Mesendoderm (in vitro differentiated cells): Measurements from ENCODE around the gene SLC16A7. TPM values are rescaled to one million over a fixed set of nuclear protein-coding genes. Genes with fewer than 3 reads are reported as not detected.

Source experiments
- DNase-seq: peaks from one replicate; pipeline ENCODE4 v3.0.0; 2013
- H2AK5ac ChIP-seq: 2 replicates; pipeline ENCODE4 v1.6.1; 2013; ENCODE audit warnings: low read length, inconsistent platforms
- H2BK120ac ChIP-seq: 2 replicates; pipeline ENCODE4 v1.6.1; 2013; ENCODE audit warnings: low read depth, mild to moderate bottlenecking, low read length, moderate library complexity, mixed read lengths
- H2BK15ac ChIP-seq: replicated peaks from 2 replicates; pipeline ENCODE4 v1.6.1; 2013; ENCODE audit warnings: low read depth, mild to moderate bottlenecking, moderate library complexity
- H2BK5ac ChIP-seq: 2 replicates; pipeline ENCODE4 v1.6.1; 2013; ENCODE audit warnings: low read length, inconsistent platforms
- H3K18ac ChIP-seq: 2 replicates; pipeline ENCODE4 v1.6.1; 2013; ENCODE audit warnings: mild to moderate bottlenecking, low read length, mixed read lengths
- H3K23ac ChIP-seq: one replicate; pipeline ENCODE4 v1.6.1; 2013; ENCODE audit warnings: low read length
- H3K27ac ChIP-seq: 2 replicates; pipeline ENCODE4 v1.5.1; 2013; ENCODE audit warnings: low read depth, mild to moderate bottlenecking, inconsistent platforms, low read length, moderate library complexity
- H3K27me3 ChIP-seq: 2 replicates; pipeline ENCODE4 v1.6.1; 2013; ENCODE audit warnings: low read length, control low read depth, mild to moderate bottlenecking, inconsistent platforms; ENCODE audit not compliant: insufficient read depth, poor library complexity
- H3K36me3 ChIP-seq: 2 replicates; pipeline ENCODE4 v1.6.1; 2013; ENCODE audit warnings: low read length, inconsistent platforms; ENCODE audit not compliant: control insufficient read depth, insufficient read depth
- H3K4ac ChIP-seq: one replicate; pipeline ENCODE4 v1.6.1; 2013; ENCODE audit warnings: low read depth, mild to moderate bottlenecking, low read length, moderate library complexity
- H3K4me1 ChIP-seq: 2 replicates; pipeline ENCODE4 v1.6.1; 2013; ENCODE audit warnings: low read depth, low read length, inconsistent platforms; ENCODE audit not compliant: control insufficient read depth
- H3K4me2 ChIP-seq: 2 replicates; pipeline ENCODE4 v1.6.1; 2013; ENCODE audit warnings: low read length
- H3K4me3 ChIP-seq: 2 replicates; pipeline ENCODE4 v1.5.1; 2013; ENCODE audit warnings: mild to moderate bottlenecking, low read length
- H3K56ac ChIP-seq: one replicate; pipeline ENCODE4 v1.6.1; 2013; ENCODE audit warnings: low read length
- H3K79me1 ChIP-seq: 2 replicates; pipeline ENCODE4 v1.6.1; 2013; ENCODE audit warnings: low read length, inconsistent platforms
- H3K79me2 ChIP-seq: 2 replicates; pipeline ENCODE4 v1.6.1; 2013; ENCODE audit warnings: mild to moderate bottlenecking, low read length; ENCODE audit not compliant: control insufficient read depth, insufficient read depth
- H3K9ac ChIP-seq: 2 replicates; pipeline ENCODE4 v1.6.1; 2013; ENCODE audit warnings: low read length, inconsistent platforms
- H4K5ac ChIP-seq: one replicate; pipeline ENCODE4 v1.6.1; 2013; ENCODE audit warnings: low read length
- H4K8ac ChIP-seq: one replicate; pipeline ENCODE4 v1.6.1; 2013; ENCODE audit warnings: low read depth, mild to moderate bottlenecking, control low read depth, low read length, moderate library complexity
- WGBS: extraction: QIAGEN DNeasy Blood & Tissue Kit; methylation state at CpG from one replicate; pipeline ENCODE4 v1.1.7; 2013; ENCODE audit warnings: low lambda C conversion rate, missing lambda C conversion rate; ENCODE audit not compliant: insufficient coverage; ENCODE audit errors: extremely low coverage; 5-methylcytosine and 5-hydroxymethylcytosine counted together
- polyA plus RNA-seq, 2 experiments: library from polyadenylated mRNA; stranded (reverse); fragments of 200-250 nt; gene quantifications; one replicate each; pipeline ENCODE4 v1.2.3, GENCODE V29; 2013

Gene SLC16A7, protein sequence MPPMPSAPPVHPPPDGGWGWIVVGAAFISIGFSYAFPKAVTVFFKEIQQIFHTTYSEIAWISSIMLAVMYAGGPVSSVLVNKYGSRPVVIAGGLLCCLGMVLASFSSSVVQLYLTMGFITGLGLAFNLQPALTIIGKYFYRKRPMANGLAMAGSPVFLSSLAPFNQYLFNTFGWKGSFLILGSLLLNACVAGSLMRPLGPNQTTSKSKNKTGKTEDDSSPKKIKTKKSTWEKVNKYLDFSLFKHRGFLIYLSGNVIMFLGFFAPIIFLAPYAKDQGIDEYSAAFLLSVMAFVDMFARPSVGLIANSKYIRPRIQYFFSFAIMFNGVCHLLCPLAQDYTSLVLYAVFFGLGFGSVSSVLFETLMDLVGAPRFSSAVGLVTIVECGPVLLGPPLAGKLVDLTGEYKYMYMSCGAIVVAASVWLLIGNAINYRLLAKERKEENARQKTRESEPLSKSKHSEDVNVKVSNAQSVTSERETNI
- 2.0 TPM for polyA plus RNA-seq (2013, experiment 1 of 2)
- 2.3 TPM for polyA plus RNA-seq (2013, experiment 2 of 2)

DNA sequence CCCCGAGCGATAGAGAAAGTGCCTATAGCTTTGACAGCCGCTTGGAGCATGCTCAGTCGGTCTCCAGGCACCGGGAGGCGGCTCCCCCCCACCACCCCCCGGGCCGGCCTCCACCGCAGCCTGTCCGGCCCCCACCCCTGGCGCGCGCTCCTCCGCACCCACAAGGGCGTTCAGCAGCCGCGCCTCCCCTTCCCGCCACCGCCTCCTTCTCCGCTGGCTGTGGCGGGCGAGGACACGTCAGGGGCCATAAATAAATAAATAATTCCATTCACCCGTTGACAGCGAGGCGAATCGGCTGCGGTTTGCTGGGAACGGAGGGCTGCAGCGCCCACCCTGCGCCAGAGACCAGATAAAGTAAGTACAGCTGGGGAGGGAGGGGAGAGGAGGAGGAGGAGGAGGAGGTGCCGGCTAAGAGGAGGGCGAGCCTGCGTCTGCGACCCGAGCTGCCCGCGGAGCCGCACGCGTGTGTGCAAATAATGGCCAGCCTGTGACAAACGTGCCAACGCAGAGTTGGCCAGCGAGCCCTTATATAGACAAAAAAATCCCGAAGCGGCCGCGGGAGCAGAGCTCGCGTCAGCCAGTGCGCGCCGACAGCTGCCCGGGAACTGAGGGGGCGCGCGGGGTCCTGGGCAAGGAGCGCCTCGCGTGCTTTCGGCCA lies at the start of gene SLC16A7:
Gene SLC16A7, plus strand, starts transcription at position 147 of the 658 bp plus-strand sequence. CDS start 108,773 bp downstream, outside the sequence.
- Histone ChIP-seq H3K23ac (no peak within 1 kb of the TSS), H3K4me3 (peak within 1 kb of the TSS; percentile 56), H3K56ac (peak within 1 kb of the TSS; percentile 81), H3K4me2 (peak within 1 kb of the TSS; percentile 97), H3K18ac (no peak within 1 kb of the TSS), H2BK120ac (no peak within 1 kb of the TSS), H2BK5ac (no peak within 1 kb of the TSS), H3K79me2 (no peaks in the 10 kb centered on the region), H3K4ac (no peak within 1 kb of the TSS), H4K5ac (no peak within 1 kb of the TSS), H3K79me1 (no peaks in the 10 kb centered on the region), H4K8ac (no peak within 1 kb of the TSS), H3K9ac (peak within 1 kb of the TSS; percentile 54), H3K27ac (no peak within 1 kb of the TSS), H2BK15ac (no peak within 1 kb of the TSS), H3K36me3 (no peaks in the 10 kb centered on the region), H2AK5ac (no peak within 1 kb of the TSS), H3K27me3 (no peaks in the 10 kb centered on the region), H3K4me1 (no peaks in the 10 kb centered on the region)
- peak; percentile 87 for DNase-seq
- WGBS, result no CpG with 5 or more reads among the region's 61 CpGs

DNA sequence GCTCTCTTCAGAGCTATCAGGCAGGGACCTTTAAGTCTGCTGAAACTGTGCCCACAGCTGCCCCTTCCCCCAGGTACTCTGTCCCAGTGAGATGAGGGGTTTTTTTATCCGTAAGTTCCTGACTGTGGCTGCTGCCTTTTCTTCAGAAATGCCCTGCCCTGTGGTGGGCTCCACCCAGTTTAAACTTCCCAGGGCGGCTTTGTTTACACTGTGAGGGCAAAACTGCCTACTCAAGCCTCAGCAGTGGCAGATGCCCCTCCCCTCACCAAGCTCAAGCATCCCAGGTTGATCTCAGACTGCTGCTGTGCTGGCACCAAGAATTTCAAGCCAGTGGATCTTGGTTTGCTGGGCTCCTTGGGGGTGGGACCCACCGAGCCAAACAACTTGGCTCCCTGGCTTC lies 46.9 kb upstream of the SLC16A7 start:
- no peak overlapping the region for H2AK5ac ChIP-seq
- H3K23ac ChIP-seq, result no peak overlapping the region
- no peaks in the 10 kb centered on the region for H3K36me3 ChIP-seq
- H3K9ac ChIP-seq, result no peak overlapping the region
- H3K4me1 ChIP-seq, result no peaks in the 10 kb centered on the region
- DNase-seq, result no peak
- WGBS, result no CpG with 5 or more reads among the region's 3 CpGs
- no peak overlapping the region for H3K18ac ChIP-seq
- no peak overlapping the region for H3K4ac ChIP-seq
- H3K4me3 ChIP-seq, result no peak overlapping the region
- H3K4me2 ChIP-seq, result no peak overlapping the region
- no peak overlapping the region for H2BK5ac ChIP-seq
- H4K5ac ChIP-seq, result no peak overlapping the region
- H2BK120ac ChIP-seq, result no peak overlapping the region
- no peak overlapping the region for H3K27ac ChIP-seq
- H3K79me1 ChIP-seq, result no peaks in the 10 kb centered on the region
- H4K8ac ChIP-seq, result no peak overlapping the region
- no peaks in the 10 kb centered on the region for H3K27me3 ChIP-seq
- no peak overlapping the region for H2BK15ac ChIP-seq
- no peak overlapping the region for H3K56ac ChIP-seq
- no peaks in the 10 kb centered on the region for H3K79me2 ChIP-seq

DNA sequence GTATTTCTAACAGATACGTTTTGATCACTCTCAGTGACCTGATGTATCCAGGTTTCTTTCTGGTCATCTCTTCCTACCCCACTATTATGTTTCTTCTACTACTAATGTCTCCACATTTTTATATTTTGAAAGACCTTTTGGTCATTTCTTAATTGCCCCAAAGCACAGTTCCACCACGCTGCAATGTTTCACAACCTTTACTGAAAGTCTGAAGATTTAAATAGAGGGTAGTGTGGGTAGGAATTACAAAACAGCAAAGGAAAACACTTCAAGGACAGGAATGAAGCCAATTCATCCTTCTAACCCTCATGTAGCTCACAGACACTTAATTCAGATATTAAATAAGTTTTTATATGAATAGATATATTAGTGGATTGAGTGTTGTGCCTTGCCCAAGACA lies 36.1 kb upstream of the SLC16A7 start:
- DNase-seq, result no peak
- no peak overlapping the region for H3K4me3 ChIP-seq
- no peak overlapping the region for H3K56ac ChIP-seq
- no peak overlapping the region for H3K18ac ChIP-seq
- no peak overlapping the region for H3K27ac ChIP-seq
- no peak overlapping the region for H4K5ac ChIP-seq
- no peak overlapping the region for H2BK15ac ChIP-seq
- no peaks in the 10 kb centered on the region for H3K36me3 ChIP-seq
- no CpG with 5 or more reads among the region's 2 CpGs for WGBS
- H2AK5ac ChIP-seq, result no peak overlapping the region
- no peak overlapping the region for H3K4me2 ChIP-seq
- no peak overlapping the region for H2BK120ac ChIP-seq
- H3K79me2 ChIP-seq, result no peaks in the 10 kb centered on the region
- H3K79me1 ChIP-seq, result no peaks in the 10 kb centered on the region
- H2BK5ac ChIP-seq, result no peak overlapping the region
- H3K4me1 ChIP-seq, result no peaks in the 10 kb centered on the region
- H4K8ac ChIP-seq, result no peak overlapping the region
- no peak overlapping the region for H3K9ac ChIP-seq
- no peak overlapping the region for H3K23ac ChIP-seq
- H3K27me3 ChIP-seq, result no peaks in the 10 kb centered on the region
- no peak overlapping the region for H3K4ac ChIP-seq

DNA sequence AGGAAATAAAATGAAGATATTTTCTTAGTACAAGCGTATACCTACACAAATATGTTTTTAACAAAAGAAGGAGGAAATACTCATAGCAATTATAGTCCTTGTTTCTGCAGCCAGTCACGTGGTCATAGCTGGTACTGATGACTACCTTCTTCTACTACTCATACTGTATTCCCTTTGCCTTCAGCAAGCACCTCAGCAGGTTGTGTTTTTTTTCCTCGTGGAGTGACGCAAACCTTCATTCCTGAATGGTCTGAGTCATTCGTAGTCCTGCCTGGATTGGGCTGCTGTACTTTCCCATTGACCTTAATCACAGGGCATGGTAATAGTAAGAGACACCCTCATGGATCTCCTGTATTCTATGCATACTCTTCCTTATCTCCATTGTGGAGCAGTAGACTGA lies 25.7 kb upstream of the SLC16A7 start:
- Histone ChIP-seq H3K27ac (no peak overlapping the region), H2AK5ac (no peak overlapping the region), H3K56ac (no peak overlapping the region), H2BK15ac (no peak overlapping the region), H3K27me3 (no peaks in the 10 kb centered on the region), H3K4me1 (no peaks in the 10 kb centered on the region), H3K9ac (no peak overlapping the region), H3K4me3 (no peak overlapping the region), H4K5ac (no peak overlapping the region), H2BK120ac (no peak overlapping the region), H3K4me2 (no peak overlapping the region), H3K18ac (no peak overlapping the region), H3K23ac (no peak overlapping the region), H3K36me3 (no peaks in the 10 kb centered on the region), H3K4ac (no peak overlapping the region), H2BK5ac (no peak overlapping the region), H3K79me2 (no peaks in the 10 kb centered on the region), H3K79me1 (no peaks in the 10 kb centered on the region), H4K8ac (no peak overlapping the region)
- no CpG with 5 or more reads among the region's 5 CpGs for WGBS
- DNase-seq, result peak; percentile 10

DNA sequence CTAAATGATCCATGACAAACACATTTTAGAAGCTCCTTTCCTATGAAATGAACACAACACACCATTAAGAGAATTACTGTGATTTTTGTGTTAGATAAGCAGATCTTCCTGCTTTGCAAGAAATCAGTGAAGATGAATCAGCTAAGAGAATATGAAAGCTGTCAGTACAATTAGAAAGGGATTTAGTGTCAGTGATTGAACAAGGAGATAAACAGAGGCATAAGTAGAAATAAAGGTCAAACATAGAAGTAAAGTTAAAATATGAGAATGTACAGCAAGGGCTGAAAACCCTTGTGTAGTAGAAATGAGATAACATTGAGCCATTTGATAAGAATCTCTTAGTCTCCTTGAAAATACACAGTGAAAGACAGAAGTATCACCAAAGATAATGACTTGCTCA lies 21.4 kb upstream of the SLC16A7 start:
- no peak overlapping the region for H2BK5ac ChIP-seq
- H3K4me3 ChIP-seq, result no peak overlapping the region
- no peaks in the 10 kb centered on the region for H3K27me3 ChIP-seq
- no peak overlapping the region for H3K9ac ChIP-seq
- no peak overlapping the region for H3K23ac ChIP-seq
- no peak overlapping the region for H3K56ac ChIP-seq
- H3K18ac ChIP-seq, result no peak overlapping the region
- H2AK5ac ChIP-seq, result no peak overlapping the region
- no peak overlapping the region for H3K27ac ChIP-seq
- no peaks in the 10 kb centered on the region for H3K4me1 ChIP-seq
- no peaks in the 10 kb centered on the region for H3K36me3 ChIP-seq
- H3K4me2 ChIP-seq, result no peak overlapping the region
- no peak for DNase-seq
- no peak overlapping the region for H4K8ac ChIP-seq
- no peaks in the 10 kb centered on the region for H3K79me1 ChIP-seq
- no peak overlapping the region for H3K4ac ChIP-seq
- no peak overlapping the region for H2BK15ac ChIP-seq
- no peaks in the 10 kb centered on the region for H3K79me2 ChIP-seq
- no peak overlapping the region for H4K5ac ChIP-seq
- no peak overlapping the region for H2BK120ac ChIP-seq
